Measurements from ENCODE around the gene KRT4.

The KRT4 gene

DNA sequence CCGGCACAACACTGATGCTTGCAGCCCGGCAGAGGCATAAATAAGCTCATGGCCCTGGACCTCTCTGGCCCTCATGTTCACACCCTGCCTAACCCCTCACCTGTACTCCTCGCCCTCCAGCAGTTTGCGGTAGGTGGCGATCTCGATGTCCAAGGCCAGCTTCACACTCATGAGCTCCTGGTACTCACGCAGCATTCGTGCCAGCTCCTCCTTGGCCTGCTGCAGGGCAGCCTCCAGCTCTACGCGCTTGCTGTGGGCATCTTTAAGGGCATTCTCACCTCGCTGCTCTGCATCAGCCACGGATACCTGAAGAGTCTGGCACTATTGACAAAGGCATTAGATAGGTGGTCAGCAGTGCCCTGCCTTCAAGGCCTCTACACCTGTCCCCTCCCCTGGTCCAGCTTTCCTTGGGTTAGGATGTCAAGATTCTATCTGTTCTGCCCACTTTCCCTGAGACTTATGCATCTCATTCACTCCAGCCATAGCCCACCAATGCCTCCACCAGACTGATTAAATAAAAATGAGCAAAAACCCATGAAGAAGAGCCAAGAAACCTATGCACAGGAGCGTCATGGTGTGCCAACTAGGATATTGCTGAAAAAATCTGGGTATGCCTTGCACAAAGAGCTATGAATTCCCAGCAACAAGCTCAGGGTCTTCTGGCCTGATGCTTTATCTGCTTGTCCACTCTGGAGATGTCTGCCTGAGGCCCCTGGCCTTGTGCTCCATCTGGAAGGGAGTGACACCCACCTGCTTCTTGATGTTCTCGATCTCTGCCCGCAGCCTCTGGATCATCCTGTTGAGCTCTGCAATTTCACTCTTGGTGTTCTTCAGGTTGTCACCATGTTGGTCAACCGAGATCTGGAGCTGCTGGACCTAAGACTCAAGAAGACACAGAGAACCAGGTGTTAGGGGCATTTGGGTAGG, 6.1 kb downstream of the KRT4 start:
- no peak overlapping the region for H3K4me2 ChIP-seq (ENCODE audit: low read length)
- H3K9me3 ChIP-seq (ENCODE audit: control insufficient read depth, low read length) = no peaks in the 10 kb centered on the region
- no peaks in the 10 kb centered on the region for H3K36me3 ChIP-seq (ENCODE audit: control insufficient read depth, insufficient read depth, low read length)
- no peak overlapping the region for H3K4me3 ChIP-seq (ENCODE audit: low read depth, low read length)
- H2AFZ ChIP-seq = no peak overlapping the region
- no peaks in the 10 kb centered on the region for H3K27me3 ChIP-seq (ENCODE audit: control insufficient read depth, insufficient read depth, low read length)
- TF ChIP-seq, protein P1, sequence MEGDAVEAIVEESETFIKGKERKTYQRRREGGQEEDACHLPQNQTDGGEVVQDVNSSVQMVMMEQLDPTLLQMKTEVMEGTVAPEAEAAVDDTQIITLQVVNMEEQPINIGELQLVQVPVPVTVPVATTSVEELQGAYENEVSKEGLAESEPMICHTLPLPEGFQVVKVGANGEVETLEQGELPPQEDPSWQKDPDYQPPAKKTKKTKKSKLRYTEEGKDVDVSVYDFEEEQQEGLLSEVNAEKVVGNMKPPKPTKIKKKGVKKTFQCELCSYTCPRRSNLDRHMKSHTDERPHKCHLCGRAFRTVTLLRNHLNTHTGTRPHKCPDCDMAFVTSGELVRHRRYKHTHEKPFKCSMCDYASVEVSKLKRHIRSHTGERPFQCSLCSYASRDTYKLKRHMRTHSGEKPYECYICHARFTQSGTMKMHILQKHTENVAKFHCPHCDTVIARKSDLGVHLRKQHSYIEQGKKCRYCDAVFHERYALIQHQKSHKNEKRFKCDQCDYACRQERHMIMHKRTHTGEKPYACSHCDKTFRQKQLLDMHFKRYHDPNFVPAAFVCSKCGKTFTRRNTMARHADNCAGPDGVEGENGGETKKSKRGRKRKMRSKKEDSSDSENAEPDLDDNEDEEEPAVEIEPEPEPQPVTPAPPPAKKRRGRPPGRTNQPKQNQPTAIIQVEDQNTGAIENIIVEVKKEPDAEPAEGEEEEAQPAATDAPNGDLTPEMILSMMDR (IDR thresholded peaks at IDR 0.05) = no peak
- no peaks in the 10 kb centered on the region for H3K79me2 ChIP-seq
- no peak overlapping the region for H3K27ac ChIP-seq
- no peak overlapping the region for H3K9ac ChIP-seq
- H3K4me1 ChIP-seq = no peaks in the 10 kb centered on the region

DNA sequence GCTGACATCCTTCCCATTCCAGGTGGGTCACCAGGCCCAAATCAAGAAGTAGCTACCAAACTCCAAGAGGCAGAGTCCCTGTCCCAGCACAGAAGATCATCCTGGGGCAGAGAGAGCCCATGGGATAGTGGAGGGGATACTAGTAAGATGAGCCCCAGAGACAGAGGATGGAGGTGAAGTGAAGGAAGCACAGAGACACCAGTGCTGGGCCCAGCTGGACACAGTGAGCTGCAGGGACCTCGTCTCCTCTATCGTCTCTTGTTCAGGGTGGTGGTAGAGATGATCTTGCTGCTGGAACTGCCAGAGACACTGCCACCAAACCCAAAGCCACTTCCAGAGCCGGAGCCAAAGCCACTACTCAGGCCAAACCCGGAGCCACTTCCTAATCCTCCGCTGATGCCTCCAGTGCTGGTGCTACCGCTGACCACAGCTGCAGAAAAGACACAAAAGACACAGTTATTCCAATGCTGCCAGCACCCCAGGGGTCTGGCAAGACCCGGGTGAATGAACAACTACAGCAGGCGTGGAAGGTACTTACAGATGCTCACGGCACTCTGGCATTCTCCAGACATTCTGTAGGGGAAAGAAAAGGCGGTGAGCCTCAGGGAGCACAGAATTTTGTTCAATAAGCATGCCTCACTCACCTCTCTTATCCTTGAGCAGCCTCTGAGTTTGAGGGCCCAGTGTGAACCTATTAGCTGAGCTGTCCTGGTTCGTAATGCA, 6.9 kb downstream of the KRT4 start:
- H3K79me2 ChIP-seq = no peaks in the 10 kb centered on the region
- H3K27me3 ChIP-seq (ENCODE audit: control insufficient read depth, insufficient read depth, low read length) = no peaks in the 10 kb centered on the region
- no peak overlapping the region for H3K4me3 ChIP-seq (ENCODE audit: low read depth, low read length)
- no peaks in the 10 kb centered on the region for H3K9me3 ChIP-seq (ENCODE audit: control insufficient read depth, low read length)
- H3K4me1 ChIP-seq = no peaks in the 10 kb centered on the region
- no peak overlapping the region for H3K4me2 ChIP-seq (ENCODE audit: low read length)
- TF ChIP-seq, protein P1 (IDR thresholded peaks at IDR 0.05) = no peak
- H2AFZ ChIP-seq = no peak overlapping the region
- H3K27ac ChIP-seq = no peak overlapping the region
- no peaks in the 10 kb centered on the region for H3K36me3 ChIP-seq (ENCODE audit: control insufficient read depth, insufficient read depth, low read length)
- H3K9ac ChIP-seq = no peak overlapping the region

DNA sequence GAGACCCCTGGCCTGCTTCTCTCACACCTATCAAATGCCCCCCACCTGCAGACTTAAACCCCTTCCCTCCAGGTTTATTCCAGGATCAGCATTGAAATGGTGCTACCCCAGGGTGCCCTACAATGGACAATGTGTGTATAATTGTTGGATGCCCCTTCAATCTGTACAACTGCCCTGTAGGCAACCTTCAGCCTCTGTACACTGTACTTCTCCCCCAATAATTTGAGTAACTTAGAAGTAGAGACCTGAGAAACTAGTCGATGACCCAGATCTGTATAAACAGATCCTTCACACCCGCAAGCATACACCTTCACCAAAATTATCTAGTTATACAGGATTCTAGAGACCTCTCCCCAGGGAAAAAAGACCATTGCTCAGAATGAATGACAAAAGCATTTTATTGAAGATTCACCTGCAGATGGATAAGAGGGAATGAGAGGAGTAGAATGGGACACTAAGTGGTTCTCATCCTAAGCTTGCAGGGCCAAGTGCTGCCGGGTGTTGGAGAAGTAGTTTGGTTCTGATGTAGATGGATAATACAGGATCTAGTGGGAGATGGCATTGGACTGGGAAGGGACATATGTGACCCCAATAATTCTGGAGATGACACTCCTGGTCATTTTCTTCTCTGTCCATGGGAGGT, 7.6 kb downstream of the KRT4 start:
- Histone ChIP-seq H3K27ac (no peak overlapping the region), H3K27me3 (ENCODE audit: control insufficient read depth, insufficient read depth, low read length) (no peaks in the 10 kb centered on the region), H3K79me2 (no peaks in the 10 kb centered on the region), H3K9ac (no peak overlapping the region), H3K4me1 (no peaks in the 10 kb centered on the region), H3K4me2 (ENCODE audit: low read length) (no peak overlapping the region), H2AFZ (no peak overlapping the region), H3K4me3 (ENCODE audit: low read depth, low read length) (no peak overlapping the region), H3K9me3 (ENCODE audit: control insufficient read depth, low read length) (no peaks in the 10 kb centered on the region), H3K36me3 (ENCODE audit: control insufficient read depth, insufficient read depth, low read length) (no peaks in the 10 kb centered on the region)
- TF ChIP-seq, protein P1 (IDR thresholded peaks at IDR 0.05) = no peak

DNA sequence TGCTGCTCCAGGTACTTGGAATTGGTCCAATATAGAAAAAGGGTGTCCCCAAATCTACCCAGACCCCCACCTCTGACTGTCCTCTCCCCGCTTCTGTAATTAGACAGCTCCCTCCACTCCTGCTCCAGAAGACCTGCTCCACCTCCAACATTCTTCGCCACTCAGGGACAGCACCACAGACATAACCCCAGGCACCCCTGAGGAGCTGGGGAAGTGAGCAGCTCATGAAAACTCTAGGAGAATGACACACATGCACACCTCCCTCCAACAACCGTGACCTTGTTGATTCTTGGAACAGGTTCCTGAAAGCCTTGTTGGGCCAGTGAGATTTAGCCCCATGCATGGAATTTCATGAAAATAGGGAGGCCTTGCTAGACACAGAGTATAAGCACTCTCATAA, 8.2 kb downstream of the KRT4 start:
- Histone ChIP-seq H2AFZ (no peak overlapping the region), H3K9ac (no peak overlapping the region), H3K36me3 (ENCODE audit: control insufficient read depth, insufficient read depth, low read length) (no peaks in the 10 kb centered on the region), H3K4me2 (ENCODE audit: low read length) (no peak overlapping the region), H3K27ac (no peak overlapping the region), H3K4me1 (no peaks in the 10 kb centered on the region), H3K27me3 (ENCODE audit: control insufficient read depth, insufficient read depth, low read length) (no peaks in the 10 kb centered on the region), H3K79me2 (no peaks in the 10 kb centered on the region), H3K9me3 (ENCODE audit: control insufficient read depth, low read length) (no peaks in the 10 kb centered on the region), H3K4me3 (ENCODE audit: low read depth, low read length) (no peak overlapping the region)
- TF ChIP-seq, protein P1 (IDR thresholded peaks at IDR 0.05) = no peak
